GM12801 (cell line): ENCODE data around the gene ST8SIA4.

ENCODE experiments used
- CTCF ChIP-seq: IDR thresholded peaks from one replicate; pipeline ENCODE4 v1.5.1; 2011; ENCODE audit warnings: control low read depth; ENCODE audit not compliant: insufficient read length; ENCODE audit errors: extremely low read depth

Gene ST8SIA4

GRCh38 chr5:100840789-100841188 lies 62.3 kb downstream of the ST8SIA4 start:
- TF ChIP-seq CTCF: no peak

GRCh38 chr5:100840370-100840769 lies 62.7 kb downstream of the ST8SIA4 start:
- TF ChIP-seq CTCF: no peak

- no peak for TF ChIP-seq CTCF
Measured at GRCh38 chr5:100838048-100838473, 65.0 kb downstream of the ST8SIA4 start.

- TF ChIP-seq CTCF: no peak
Measured at GRCh38 chr5:100834519-100834918, 68.6 kb downstream of the ST8SIA4 start.

GRCh38 chr5:100832252-100833230 lies 70.5 kb downstream of the ST8SIA4 start:
- no peak for TF ChIP-seq CTCF

GRCh38 chr5:100828898-100829356 lies 74.2 kb downstream of the ST8SIA4 start:
- no peak for TF ChIP-seq CTCF

GRCh38 chr5:100828071-100828897 lies 74.8 kb downstream of the ST8SIA4 start:
- no peak for TF ChIP-seq CTCF
